GM18520 (cell line): ENCODE data around the gene TRIM75.
"Not testable (repeated sequence)": the region's sequence is repeated elsewhere in the genome, so short reads cannot be mapped to it uniquely, and the experiment has no call there.

Source experiments
- ATAC-seq: cut with Tn5 transposase; IDR thresholded peaks from one replicate; pipeline ENCODE4 v1.9.1; 2021; ENCODE audit not compliant: unreplicated experiment

The TRIM75 gene

DNA sequence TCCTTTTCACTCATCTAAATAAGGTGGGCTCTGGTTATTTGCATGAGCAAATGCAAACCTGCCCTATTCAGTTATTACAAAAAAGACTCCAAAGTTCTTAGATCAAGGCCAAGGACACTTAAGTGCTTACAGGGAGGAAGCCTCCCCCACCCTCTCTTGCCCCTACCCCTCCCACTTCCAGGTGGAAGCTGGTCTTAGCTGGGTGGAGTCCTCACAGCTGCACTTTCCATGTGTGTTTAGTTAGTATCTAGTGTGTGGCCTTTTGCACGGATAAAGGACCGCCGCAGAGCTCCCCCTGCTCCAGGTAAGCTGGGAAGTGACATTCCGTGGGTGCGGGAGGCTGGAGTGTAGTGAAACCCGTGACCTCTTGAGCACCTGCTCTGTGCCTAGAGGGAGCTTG, at the start of gene TRIM75:
TSS of gene TRIM75 (plus strand) at position 222 of the 400 bp plus-strand sequence. CDS start 5,282 bp downstream, outside the sequence.
- ATAC-seq, result no peak

DNA sequence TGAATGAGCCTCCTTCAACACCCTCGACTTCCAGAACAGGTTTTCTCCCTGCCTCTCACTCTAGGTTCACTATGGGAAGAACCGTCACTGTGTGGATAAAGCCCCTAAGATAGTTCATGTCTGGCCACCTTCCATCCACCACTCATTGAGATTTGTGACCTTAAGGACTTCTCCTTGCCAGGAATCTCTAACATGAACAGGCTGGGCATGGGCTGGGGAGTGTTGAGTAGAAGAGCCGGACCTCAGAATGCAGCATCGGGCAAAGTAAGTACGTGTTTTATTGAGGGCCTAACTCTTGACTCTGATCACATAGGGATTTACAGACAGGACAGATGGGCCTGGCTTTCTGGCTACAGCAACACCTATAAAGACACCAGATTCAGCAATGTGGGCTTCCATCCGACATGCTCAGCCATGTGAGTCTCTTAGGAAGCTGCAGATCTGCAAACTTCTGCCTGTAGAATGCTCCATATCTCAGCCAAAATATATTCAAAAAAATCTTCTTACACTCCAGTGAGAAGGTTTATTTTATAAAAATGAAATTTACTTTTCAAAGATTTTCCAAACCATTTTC, 48.2 kb upstream of the TRIM75 start:
- ATAC-seq, result no peak

DNA sequence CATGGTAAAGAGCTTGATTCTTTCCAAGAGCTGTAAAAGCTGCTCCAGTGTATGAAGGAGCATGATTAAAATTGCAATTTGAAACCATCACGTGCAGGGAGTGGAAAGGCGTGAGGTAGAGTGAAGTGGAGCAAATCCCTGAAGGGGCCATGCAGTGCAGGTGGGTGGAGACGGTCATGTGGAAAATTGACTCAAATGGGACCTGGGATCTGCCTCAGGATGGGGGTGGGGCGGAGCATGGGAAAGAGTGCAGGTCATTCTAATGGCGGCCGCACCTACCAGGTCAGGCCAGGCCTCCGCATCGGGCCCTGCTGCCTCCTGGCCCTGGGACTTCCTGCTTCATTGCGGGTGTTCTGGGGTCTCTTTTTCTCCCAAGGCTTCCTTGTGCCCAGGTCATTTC, 47.2 kb upstream of the TRIM75 start:
- no peak for ATAC-seq

DNA sequence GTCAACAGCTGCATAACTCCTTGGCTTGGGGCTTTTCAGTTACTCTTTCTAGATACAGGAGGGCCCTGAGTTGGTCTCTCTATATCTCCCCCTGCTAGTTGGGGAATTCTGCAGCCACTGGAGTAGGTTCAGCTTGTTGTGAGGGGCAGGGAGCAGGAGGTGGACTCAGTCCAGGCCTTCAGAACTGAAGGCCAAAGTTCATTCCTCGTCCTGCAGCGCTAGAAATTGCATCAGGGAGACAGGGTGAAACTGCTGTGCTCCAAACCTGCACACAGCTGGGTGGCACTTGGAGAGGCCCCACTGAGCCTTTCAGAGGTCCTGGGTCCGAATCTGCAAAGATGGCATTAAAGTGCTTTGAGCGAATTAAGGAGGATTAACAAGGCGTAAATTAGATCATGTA, 46.8 kb upstream of the TRIM75 start:
- no peak for ATAC-seq

DNA sequence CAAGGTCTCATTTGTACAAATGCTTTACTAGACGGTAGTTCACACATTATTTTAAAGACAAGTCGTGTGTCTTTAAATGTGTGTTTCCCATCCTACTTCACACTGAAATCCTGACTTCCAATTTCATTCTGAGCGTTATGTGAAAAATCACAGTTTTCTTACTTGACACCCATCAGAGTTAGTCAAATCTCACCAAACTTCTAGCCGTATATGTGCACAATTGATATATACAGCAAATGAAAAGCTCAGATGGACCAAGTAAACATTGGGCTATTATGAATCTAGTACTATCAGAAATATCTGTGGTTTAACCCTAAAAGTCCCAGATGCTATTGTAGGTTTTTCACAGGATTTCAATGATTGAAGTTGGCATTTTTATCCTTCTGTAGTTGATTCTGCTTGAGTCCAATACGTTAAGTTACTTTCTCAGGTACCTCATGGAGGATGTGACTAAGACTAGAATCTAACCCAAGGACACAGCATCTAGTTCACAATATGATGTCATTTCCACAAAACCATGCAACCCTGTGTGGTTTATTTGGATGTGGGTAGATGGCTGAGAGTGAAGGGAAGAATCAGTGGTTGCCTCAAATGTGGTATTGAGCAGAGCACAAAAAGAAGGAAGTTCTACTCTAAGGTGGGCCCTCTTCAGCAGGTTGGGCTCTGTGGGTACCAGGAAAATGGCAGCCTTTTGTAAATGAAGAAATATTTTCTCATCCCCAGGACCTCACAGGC, 44.0 kb upstream of the TRIM75 start:
- ATAC-seq, result peak; percentile 87

DNA sequence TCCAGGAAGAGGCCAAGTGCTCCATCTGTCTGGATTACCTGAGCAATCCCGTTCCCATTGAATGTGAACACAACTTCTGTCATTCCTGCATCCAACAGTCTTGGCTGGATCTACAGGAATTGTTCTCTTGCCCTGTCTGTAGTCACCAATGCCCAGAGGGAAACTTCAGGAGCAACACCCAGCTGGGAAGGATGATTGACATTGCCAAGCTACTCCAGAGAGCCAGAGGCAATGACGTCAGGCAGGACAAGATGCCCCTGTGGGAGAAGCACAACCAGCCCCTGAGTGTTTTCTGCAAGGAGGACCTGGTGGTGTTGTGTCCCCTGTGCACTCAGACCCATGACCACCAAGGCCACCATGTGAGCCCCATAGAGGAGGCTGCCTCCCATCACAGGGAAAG, 43.2 kb upstream of the TRIM75 start:
- ATAC-seq, result no peak

DNA sequence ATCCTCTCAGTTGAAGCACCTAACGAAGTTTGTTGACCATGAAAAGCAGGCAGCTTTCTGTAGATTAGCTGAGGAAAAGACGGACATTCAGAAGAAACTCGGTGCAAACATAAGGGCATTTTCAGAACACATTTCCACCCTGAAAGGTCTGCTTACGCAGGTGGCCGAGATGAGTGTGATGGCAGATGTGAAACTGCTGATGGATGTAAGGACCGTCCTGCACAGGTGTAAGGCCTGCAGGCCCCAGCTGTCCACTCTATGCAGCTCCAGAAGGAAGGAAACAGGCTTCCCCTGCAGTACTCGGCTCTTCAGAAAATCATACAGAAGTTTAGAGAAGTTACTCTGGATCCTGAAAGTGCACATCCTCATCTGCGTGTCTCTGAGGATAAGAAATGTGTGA, 42.7 kb upstream of the TRIM75 start:
- ATAC-seq, result no peak

DNA sequence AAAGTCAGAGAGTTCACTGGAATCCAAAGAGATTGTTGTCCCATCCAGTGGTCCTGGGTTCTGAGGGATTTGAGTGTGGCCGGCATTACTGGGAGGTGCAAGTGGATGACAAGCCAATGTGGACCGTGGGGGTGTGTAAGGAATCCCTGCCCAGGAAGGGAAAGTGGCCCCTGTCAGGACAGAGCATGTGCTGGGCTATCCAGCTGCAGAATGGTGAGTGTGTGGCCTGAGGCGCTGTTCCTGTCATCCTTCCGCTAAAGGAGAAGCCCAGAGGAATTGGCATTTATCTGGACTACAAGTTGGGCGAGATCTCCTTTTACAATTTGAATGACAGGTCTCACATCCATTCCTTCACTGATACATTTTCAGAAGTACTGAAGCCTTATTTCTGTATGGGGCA, 42.3 kb upstream of the TRIM75 start:
- no peak for ATAC-seq

DNA sequence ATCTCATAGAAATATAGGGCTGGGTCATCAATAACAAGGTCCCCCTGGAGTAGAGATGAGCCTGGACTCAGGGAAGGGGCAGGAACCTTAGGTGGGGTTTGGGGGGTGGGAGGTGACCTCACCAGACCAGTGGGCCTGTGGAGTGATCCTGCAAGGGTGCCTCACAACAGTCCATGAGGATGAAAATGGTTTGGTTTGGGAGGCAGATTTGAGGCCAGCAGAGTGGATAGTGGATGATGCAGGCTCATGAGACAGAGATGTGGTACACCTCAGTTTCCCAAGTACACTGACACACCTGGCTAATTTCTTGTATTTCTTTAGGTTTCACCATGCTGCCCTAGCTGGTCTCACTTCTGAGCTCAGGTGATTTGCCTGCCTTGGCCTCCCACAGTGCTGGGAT, 40.0 kb upstream of the TRIM75 start:
- ATAC-seq, result no peak

DNA sequence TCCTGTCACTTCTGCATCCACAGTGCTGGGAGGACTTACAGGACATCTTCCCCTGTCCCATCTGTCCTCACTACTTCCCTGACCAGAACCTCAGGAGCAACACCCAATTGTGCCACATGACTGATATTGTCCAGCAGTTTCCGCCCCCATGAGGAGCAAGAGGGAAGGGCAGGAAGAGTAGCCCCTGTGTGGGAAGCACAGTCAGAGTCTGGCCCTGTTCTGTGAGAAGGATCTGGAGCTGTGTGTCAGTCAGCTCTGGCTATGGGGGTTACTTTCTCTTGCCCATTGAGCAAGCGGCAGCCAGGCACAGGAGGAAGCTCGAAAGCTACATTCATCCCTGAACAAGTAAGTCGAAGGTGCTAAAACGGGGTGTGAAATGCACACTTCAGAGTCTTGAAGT, 36.7 kb upstream of the TRIM75 start:
- peak; percentile 91 for ATAC-seq

DNA sequence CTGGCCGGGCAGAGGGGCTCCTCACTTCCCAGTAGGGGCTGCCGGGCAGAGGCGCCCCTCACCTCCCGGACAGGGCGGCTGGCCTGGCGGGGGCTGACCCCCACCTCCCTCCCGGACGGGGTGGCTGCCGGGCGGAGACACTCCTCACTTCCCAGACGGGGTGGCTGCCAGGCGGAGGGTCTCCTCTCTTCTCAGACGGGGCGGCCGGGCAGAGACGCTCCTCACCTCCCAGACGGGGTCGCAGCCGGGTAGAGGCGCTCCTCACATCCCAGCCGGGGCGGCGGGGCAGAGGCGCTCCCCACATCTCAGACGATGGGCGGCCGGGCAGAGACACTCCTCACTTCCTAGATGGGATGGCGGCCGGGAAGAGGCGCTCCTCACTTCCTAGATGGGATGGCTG, 33.7 kb upstream of the TRIM75 start:
- ATAC-seq, result not testable (repeated sequence)

DNA sequence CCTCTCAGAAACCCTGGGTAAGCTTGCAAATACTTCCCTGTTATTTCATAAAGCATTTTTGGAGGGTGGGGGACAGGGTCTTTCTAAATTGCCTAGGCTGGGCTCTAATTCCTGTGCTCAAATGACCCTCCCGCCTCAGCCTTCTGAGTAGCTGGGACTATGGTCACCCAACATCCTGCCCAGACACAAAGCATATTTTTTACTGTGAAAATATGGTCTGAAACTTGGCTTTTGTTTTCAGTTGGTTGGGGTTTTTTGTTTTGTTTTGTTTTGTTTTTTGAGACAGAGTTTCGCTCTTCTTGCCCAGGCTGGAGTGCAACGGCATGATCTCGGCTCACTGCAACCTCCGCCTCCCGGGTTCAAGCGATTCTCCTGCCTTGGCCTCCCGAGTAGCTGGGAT, 27.9 kb upstream of the TRIM75 start:
- ATAC-seq, result not testable (repeated sequence)

DNA sequence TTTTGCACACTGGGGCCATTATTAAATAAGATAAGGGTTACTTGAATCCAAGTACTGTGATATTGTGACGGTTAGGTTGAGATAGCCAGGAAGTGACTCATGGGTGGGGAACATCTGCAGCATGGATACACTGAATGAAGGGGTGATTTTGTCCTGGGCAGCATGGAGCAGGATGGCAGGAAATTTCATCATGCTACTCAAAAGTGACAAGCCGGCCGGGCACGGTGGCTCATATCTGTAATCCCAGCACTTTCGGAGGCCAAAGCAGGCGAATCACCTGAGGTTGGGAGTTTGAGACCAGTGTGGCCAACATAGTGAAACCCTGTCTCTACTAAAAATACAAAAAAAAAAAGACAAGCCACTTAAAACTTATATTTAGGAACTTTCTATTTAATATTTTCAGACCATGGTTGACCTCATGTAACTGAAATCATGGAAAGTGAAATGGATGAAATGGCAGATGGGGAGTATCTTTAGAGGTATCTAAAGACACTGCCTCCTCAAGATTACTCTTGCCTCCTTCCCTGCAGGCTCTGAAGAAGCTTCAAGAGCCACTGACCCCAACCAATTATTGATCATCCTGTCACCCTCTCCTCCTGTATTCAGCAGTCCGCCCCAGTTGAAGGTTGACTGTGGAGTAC, 25.8 kb upstream of the TRIM75 start:
- ATAC-seq, result no peak

DNA sequence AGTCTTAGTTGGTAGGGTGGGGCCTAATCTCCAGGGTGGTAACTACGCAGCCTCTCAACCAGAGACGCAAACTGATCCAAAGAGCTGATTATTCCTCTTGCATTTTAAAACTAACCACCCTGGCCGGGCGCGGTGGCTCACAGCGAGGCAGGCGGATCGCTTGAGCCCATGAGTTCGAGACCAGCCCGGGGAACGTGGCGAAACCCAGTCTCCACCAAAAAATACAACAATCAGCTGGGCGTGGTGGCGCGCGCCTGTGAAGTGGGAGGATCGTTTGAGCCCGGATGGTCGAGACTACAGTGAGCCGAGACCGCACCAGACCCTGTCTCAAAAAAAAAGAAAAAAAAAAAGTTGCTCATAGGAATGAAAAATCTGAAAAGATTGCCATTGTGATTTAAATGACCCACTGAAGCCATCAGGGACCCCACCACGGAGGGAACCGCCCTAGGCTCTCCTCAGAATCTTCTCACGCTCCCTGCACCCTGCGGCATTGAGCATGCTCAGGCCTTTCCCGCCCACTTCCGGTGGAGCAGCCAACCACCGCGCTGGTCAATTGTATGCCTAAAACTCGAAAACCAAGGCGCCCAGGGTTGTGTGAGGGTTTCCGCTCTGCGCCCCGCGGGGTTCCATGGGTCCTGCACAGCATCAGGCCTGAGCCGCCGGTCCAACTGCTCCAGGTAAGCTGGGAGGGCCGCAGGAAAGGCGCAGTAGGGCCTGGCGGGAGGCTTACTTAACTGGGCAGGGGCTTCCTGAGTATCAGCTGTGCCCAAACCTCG, 22.0 kb upstream of the TRIM75 start, which contains the start of gene TRIM60:
TSS of gene TRIM60 (plus strand) at position 564 of the 776 bp plus-strand sequence. CDS start 8,074 bp downstream, outside the sequence.
- ATAC-seq, result no peak

DNA sequence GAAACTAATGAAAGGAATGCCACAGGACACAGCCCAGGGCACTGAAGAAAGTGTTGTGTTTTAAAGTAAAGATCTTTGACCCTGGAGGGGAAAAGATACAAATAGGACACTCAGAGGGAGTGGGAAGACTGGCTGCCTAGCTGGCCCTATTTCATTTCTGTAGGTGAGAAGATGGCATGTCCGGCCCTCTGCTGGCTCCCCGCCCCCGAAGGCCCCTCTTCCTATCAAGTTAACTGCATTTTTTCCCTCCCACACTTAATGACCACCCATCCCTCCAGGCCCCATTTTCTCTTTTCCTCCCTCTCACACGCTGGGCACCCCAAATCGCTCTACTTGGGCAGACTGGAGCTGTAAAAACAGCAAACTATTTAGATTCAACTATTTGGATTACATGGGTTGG, 5.5 kb upstream of the TRIM75 start:
- ATAC-seq, result no peak

DNA sequence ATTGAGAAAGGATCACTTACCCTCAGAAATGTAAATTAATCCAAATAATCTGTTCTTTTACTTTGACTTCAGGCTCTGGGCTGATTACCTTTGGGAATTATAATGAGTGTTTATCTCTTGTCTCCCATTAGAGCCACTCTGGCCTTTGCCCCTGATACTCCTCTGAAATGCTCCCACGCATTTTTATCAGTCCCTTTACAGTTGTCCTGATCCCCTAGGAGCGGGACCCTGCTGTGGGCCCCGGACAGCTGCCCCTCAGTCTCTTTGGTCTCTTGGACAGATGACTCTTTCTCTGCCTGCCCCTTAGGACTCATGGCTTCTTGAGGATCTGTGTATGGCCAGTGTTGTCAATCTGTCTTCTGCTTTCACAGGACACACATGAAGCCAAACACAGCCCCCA, 1.0 kb upstream of the TRIM75 start:
- ATAC-seq, result no peak

DNA sequence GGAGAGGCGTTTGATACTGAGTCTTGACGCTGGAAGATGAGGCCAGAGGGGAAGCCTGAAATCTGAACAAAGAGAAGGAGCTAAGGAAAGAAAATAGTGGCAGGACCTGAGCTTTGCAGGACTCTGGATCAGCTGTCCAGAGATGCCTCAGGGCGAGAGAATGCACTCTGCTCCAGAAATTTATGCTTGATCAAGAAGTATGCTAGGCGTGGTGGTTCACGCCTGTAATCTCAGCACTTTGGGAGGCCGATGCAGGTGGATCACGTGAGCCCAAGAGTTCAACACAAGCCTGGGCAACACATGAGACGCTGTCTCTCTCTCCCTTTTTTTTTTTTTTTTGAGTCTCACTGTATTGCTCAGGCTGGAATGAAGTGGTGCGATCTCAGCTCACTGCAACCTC, 1.9 kb downstream of the TRIM75 start:
- ATAC-seq, result no peak

DNA sequence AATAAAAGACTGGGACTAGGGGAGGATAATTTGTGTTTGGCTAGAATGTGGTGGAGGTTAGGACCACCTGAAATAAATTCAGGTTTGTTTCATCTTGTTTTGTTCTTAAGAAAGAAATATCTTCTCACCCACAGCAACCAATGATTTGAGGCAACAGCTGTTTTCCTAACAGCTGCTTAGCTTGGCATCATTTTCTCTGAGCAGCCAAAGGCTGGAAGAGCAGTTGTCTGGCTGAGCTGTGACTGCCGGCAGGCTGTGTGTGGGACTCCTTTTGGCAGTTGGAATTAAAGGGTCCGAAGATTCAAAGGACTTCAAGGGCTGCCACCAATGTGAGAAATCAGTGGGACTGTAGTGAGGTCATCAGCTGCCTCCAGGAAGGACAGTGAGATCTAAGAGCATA, 5.0 kb downstream of the TRIM75 start:
- no peak for ATAC-seq

DNA sequence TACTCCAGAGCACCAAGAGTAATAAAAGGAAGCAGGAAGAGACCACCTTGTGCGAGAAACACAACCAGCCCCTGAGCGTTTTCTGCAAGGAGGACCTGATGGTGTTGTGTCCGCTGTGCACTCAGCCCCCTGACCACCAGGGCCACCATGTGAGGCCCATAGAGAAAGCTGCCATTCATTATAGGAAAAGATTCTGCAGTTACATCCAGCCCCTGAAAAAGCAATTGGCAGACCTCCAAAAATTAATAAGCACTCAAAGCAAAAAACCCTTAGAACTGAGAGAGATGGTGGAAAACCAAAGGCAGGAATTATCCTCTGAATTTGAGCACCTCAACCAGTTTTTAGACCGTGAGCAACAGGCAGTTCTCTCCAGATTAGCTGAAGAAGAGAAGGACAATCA, 5.7 kb downstream of the TRIM75 start:
- no peak for ATAC-seq

DNA sequence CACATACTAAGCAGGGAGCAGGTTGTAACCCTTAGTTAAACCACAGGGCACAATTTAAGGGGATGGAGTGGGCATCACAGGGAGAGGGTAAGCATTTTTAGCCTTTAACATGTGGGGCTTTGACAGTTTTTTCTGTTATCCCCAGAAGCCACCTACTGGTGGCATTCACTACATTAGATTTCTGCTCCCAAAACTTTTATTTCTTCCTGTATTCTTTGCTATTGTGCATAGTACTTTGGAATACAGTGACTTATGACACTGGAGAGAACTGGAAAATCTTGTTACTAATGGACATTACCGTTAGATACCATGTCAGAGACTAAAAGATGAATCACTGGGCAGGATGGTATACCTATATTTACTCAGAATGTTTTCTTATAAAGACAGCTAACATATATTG, 7.3 kb downstream of the TRIM75 start:
- ATAC-seq, result no peak

DNA sequence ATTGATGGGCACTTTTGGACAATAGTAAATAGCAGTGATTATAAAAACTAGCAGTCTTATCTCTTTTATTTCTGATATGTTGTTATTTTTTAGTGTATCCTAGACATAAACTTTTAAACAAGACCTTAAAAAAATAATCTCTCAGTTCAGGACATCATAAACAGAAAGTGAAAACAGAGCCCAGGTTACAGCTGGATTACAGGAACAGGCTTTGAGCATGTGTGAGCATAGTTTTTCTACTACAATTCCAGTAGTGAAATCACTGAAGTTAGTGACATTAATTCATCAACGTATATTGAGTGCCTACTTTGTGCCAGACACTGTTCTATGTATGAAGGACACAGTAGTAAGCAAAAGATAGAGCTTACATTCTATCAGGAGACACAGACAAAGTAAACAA, 16.9 kb downstream of the TRIM75 start:
- no peak for ATAC-seq

DNA sequence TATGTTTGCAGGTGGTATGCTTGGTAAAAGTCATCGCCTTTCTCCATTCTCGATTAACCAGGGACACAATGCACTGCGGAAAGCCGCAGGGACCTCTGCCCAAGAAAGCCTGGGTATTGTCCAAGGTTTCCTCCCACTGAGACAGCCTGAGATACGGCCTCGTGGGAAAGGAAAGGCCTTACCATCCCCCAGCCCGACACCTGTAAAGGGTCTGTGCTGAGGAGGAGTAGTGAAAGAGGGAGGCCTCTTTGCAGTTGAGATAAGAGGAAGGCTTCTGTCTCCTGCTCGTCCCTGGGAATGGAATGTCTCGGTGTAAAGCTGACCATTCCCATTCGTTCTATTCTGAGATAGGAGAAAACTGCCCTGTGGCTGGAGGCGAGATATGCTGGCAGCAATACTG, 19.7 kb downstream of the TRIM75 start:
- not testable (repeated sequence) for ATAC-seq
